ENCODE data around the gene MUC4. TPM values are rescaled to one million over a fixed set of nuclear protein-coding genes. Genes with fewer than 3 reads are reported as not detected.

Gene MUC4
- total RNA-seq, 1 donor from 2014 or later = not detected

- no peak for DNase-seq (ENCODE audit: low read depth, low spot score)
Observed at GRCh38 chr3:195701042-195701915, 110.5 kb downstream of the MUC4 start.

- no peak for DNase-seq (ENCODE audit: low read depth, low spot score)
Observed at GRCh38 chr3:195700319-195700718, 111.4 kb downstream of the MUC4 start.

- no peak for DNase-seq (ENCODE audit: low read depth, low spot score)
Observed at GRCh38 chr3:195699860-195700259, 111.9 kb downstream of the MUC4 start.

GRCh38 chr3:195699388-195699771, 112.3 kb downstream of the MUC4 start:
- no peak for DNase-seq (ENCODE audit: low read depth, low spot score)

- no peak for DNase-seq (ENCODE audit: low read depth, low spot score)
Observed at GRCh38 chr3:195698647-195699387, 112.9 kb downstream of the MUC4 start.

- DNase-seq (ENCODE audit: low read depth, low spot score) = no peak
Observed at GRCh38 chr3:195698325-195698646, 113.4 kb downstream of the MUC4 start.

GRCh38 chr3:195697582-195698324, 114.0 kb downstream of the MUC4 start:
- no peak for DNase-seq (ENCODE audit: low read depth, low spot score)

Other genes with a start within 250 kb of the MUC4 start
- gene APOD, start 228.0 kb downstream of the MUC4 start, total RNA-seq = 1.3 and 25.1 TPM in 2 replicates
- 0.20 TPM in 1 of 2 replicates, not detected in the other for gene MUC20, start 91.0 kb downstream of the MUC4 start, total RNA-seq
- 8.0 and 10.5 TPM in 2 replicates for gene TNK2, start 96.6 kb upstream of the MUC4 start, total RNA-seq